Measurements from ENCODE around the gene CORO6. TPM values are rescaled to one million over a fixed set of nuclear protein-coding genes. Genes with fewer than 3 reads are reported as not detected.

Gene CORO6
- total RNA-seq, 1 donor from 2014 or later: 128 TPM

DNA sequence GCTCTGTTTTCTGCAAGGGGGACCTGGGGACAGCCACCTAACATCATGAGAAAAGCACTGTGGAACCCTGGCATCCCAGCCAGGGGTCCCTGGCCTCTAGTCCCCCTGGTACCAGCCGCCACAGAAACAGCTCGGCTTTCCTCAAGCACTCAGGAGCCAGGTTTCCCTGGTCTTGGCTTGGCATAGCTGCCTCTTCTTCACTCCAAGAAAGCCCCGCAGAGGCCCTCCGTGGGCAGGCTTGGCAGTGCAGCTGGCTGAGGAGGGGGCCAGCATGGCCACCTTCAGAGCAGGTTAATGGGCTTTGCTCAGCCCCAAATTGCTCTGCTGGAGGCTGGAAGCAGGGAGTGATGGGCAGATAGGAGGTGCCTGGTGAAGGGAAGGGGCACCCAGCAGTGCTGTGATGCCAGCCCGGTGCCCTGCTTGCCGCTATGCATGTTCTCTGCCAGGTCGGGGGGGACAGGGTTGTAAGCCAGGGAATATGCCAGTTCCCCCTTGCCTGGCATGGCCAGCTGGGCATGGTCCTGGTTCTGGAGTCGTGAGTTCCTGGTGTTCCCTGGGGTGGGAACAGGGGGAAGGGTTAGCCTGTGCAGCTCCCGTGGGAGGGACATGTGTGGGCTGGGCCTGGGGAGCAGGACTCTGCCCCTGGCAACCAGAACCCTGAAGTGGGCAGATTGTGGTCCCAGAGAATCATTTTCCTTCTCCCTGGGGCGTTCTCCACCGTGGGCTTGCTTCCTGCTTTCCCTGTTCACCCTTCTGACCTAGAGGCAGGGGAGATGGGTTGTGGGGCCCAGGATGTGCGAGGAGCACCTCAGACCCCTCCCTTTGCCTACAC lies 26.6 kb downstream of the CORO6 start:
- DNase-seq (ENCODE audit: low spot score): no peak
- intact Hi-C loops (cut with DNase I): no loop called here

DNA sequence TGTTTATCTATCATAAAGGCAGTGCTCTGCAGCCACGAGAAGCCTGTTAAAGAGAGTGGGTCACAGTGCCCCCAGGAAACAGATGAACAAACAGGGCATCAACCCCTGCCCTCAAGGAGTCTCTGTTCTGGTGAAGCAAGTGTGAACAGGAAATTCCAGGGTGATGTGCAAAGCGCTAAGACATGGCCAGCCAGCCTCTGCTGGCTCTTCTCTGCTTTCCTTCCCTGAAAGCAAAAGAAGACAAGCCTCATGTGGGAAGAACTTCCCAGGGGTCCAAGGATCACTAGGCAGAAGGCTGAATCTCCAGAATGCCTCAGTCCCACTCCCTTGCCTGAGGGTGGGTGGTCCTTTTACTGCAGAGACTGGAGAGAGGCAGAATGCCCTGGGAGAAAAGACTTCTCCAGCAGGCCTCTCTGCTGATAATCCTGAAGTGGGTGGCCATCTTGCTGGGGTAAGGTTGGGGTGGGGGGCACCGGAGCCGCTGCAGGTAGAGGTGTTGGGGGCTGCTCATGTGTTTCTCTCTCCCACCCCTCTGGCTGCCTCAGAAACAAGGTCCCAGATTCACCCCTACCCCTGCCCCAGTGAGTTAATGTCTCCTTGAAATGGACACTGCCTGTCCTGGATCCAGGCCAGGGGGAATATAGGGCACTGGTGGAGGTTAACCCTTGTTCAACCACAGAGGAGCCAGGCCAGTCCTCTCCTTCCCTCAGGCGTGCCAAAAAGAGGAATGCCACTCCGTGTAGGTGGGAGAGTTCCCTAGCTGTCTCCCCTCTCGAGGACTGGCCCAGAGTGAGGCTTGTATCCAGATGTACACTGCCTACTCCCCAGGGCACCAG lies 27.4 kb downstream of the CORO6 start:
- intact Hi-C loops (cut with DNase I): no loop called here
- DNase-seq (ENCODE audit: low spot score): no peak

DNA sequence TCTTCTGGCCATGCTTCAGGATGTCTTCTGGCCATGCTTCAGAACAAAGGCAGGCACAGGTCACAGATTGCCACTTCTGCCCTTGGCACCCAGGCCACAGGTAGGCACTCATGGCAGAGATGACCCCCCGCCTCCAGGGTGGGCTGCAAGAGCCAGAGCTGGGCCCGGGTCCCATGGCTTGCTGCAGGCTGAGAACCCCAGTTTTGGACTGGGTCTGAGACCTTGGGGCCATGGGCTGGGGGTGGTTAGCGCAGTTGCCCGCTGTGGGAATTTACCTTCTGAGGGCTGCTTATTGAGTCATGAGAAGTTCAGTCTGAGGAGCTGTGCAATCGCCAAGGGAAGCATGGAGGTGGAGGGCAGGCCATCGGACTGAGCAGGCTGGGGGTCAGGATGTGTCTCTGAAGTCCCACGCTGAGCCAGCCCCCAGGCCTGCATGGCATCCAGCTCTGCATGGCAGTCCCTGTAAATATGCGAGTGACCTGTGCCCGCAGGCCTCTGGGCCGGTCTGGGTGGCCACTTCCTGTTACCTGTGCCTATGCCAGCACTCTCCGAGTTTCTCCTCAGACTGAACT lies 28.1 kb downstream of the CORO6 start:
- no peak for DNase-seq (ENCODE audit: low spot score)
- intact Hi-C loops (cut with DNase I): no loop called here

DNA sequence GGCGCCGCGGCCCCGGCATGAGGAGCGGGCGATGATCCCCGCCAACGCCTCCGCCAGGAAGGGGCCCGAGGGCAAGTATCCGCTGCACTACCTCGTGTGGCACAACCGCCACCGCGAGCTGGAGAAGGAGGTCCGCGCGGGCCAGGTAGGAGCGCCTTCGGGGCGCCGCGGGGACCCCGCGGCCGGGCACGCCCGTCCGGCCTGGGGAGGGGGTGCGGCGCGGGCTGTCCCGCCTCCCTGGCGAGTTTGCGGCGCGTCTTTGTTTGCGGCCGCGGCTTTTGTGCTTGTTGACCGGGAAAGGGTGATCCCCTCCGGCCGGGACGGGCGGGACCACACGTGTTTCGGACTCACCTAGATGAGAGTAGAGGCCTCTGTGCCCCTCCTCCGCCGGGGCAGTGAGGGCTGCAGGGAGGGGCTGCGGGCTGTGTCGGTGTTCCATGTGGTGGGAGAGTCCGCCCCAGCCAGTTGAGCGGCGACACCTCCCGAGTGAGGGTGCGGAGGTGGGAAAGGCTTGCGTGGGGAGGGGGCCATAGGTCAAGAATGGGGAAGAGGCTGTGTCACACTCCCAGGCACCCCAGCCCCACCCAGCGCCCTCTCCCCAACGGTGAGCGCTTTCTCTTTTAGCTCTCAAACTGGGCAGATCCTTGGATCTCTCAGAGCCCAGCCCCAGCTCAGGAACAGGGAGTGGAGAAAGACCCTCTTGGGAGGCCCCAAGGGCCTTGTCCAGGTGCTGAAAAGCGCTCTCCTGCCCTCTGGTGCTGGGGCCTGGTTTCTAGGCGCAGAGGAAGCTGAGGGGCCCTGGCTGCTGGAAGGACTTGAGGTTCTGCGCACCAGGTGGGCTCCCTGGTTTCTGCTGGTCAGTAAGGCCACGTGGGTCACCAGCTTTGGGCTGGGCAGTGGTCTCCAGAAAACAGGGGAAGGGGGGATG lies 28.9 kb downstream of the CORO6 start:
- DNase-seq (ENCODE audit: low spot score): no peak
- intact Hi-C loops (cut with DNase I): no loop called here

DNA sequence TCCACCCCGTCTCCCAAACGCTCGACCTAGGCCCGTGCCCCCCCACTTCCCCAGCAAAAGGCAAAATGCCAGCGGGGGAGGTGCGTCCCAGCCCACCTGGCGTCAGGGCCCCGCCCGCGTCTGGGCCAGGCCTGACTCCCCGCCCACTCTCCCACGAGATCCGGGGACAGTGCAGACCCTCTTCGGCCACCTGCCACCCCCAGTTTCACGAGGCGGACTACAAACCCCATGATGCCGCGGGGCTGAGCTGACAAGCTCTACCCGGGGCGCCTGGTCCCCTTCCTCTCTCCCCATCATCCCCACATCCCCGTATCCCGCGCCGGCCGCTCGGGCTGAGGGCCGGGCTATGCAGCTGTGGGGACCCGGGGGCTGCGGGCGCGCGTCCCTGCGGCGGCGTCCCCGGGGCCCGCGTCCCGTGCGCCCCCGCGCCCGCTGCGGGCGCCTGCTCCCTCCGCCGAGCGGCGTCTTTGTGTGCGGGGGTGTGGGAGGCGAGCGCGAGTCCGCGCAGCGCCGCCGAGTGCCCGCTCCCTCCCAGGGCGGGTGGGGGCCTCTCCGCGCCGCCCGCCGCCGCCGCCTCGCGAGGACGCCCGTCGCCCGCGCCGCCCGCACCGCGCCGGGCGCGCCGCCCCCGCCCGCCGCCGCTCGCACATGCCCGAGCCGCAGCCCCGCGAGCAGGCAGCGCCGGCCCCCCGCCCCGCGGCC lies 29.7 kb downstream of the CORO6 start, which contains the start of gene ANKRD13B:
ANKRD13B (plus strand) TSS at position 283 of the 702 bp plus-strand sequence. CDS start 490 bp downstream, outside the sequence.
- intact Hi-C loops (cut with DNase I): no loop called here
- DNase-seq (ENCODE audit: low spot score): no peak

DNA sequence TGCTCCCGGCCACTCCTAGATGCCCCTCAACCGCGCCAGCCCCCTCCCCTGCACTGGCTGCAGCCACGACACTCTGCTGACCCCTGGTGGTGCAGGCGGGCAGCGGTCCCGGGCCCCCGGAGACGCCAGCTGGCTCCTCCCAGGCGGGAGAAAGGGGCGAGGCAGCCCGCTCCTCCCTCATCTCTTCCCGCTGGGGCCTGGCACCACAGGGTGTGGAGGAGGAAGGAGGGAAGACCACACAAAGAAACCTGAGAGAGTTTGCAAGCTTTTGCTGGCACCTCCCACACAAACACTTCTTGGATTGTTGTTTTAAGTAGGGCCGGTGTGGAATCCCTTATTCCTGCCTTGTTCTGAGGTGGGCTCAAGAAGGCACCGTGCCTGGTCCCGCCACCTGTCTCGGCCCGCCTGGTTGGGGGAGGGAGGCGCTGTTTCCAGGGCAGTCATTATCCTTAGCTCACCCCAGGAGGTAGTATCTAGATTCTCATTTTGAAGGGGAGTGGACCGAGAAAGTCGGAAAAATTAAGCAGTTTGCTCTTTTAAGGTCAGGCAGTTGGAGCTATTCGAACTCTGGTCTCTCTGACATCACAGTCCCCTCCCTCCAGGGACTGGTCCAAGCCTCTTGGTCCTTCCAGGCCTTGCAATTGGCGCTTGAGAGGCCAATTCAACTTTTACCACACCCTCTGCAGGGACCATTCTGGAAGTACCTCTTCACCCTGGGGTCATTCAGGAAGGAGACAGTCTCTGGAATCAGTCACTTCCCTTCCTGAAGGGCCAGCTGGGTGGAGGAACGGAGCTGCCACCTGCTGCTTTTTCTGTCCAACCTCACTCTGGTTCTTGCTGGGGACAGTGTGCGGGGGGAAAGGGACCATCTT lies 30.7 kb downstream of the CORO6 start:
- peak; percentile 93 for DNase-seq (ENCODE audit: low spot score)
- intact Hi-C loops (cut with DNase I): no loop called here

DNA sequence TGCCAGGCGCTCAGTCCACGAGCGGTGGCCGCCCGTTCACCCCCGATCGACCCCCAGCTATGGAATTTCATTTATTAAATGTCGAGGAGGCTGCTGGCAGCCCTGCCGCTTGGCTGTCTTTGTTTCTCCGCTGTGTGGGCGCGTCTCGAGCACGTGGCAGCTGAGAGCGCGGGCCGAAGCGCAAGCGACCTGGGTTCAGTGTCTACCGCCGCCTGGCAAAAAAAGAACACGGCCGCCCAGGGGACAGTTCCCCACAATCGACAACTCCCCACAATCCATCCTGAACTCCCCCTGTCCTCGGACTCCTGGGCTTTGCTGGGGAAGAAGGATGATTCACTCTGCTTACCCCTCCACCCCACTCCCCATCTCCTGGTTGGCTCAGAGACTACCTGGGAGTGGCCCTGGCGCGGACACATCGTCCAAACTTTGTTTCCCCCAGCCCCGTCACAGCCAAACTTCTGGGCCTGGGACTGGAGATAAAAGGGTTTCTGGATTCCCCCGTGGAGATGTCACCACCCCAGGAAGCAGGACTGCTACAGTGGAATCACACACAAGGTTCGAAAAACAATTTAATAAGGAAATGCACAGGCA lies 31.5 kb downstream of the CORO6 start:
- intact Hi-C loops (cut with DNase I): no loop called here
- DNase-seq (ENCODE audit: low spot score): no peak

DNA sequence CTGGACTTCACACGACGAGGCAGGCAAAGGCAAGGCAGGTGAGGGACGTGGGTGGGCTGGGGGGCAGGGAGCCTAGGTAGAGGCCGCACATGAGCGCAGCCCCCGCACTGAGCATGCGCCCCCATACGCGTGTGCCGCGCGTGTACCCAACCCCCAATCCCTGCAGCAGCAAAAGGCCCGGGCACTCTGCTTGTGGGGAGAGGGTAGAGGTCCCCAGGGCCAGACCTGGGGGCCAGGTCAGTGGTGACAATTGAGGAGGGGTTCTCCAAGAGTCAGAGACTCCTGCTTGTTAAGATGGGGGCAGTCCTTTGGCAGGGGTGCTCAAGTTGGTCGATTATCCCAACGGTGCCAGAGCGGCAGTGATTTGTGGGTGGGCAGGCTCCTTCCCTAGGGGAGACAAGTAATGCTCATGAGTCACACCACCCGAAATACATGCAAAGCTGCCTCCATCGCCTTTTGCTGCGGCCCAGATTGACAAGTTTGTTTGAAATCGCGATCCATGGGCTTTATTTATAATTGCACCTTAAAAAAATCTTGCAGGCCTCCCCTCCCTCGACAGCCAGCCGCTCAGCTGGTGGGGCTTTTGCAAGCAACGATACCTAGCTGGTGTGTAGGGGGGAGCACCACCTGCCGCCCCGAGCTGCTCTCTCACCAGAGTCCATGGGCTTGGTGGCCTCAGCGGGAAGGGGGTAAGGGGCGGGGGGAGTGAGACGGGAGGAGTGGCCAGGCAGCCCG lies 32.1 kb downstream of the CORO6 start:
- DNase-seq (ENCODE audit: low spot score): no peak
- intact Hi-C loops (cut with DNase I): no loop called here

DNA sequence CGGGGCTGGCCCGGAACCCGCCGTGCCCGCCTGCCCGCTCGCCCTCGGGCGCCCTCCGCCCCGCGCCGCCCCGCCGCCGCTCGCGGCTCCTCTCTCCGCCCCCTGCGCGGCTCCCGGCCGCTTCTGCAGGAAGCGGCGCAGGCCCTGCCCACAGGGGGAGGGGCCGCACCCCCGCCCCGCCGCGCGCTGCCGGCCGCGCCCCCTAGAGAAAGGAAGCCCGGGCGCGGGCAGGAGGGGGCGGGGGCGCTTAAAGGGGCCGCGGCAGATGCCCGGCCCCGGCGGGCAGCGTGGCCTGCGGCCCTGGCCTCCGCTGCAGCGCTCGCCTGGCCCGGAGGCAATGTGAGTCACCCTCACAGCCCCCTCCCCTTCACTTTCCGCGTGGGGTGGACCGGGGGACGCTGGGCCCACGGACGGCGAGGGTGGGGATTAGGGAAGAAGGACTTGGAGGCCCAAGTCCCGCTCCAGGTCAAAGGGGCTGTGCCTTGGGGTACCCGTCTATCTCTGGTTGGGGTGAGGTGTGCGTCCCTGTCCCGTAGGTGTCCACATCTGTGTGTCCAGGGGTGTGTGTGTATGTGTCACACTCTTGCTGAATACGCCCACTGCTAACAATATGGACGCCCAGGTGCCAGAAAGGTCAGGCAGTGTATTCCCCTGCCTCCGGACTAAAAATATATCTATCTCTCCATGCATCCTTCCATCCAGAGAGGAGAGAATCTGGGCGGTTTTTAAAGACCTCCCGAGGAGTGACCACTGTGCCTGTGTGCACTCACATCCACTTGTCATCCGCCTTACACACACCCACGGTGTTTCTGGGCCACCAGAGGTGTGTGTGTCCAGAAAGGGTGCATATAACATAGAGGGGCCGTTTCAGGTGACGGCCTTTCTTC lies 32.9 kb downstream of the CORO6 start, which contains the start of gene GIT1:
GIT1 (minus strand) TSS at position 125 of the 887 bp plus-strand sequence. CDS start 270 bp downstream, outside the sequence.
- intact Hi-C loops (cut with DNase I): no loop called here
- DNase-seq (ENCODE audit: low spot score): peak; percentile 92

DNA sequence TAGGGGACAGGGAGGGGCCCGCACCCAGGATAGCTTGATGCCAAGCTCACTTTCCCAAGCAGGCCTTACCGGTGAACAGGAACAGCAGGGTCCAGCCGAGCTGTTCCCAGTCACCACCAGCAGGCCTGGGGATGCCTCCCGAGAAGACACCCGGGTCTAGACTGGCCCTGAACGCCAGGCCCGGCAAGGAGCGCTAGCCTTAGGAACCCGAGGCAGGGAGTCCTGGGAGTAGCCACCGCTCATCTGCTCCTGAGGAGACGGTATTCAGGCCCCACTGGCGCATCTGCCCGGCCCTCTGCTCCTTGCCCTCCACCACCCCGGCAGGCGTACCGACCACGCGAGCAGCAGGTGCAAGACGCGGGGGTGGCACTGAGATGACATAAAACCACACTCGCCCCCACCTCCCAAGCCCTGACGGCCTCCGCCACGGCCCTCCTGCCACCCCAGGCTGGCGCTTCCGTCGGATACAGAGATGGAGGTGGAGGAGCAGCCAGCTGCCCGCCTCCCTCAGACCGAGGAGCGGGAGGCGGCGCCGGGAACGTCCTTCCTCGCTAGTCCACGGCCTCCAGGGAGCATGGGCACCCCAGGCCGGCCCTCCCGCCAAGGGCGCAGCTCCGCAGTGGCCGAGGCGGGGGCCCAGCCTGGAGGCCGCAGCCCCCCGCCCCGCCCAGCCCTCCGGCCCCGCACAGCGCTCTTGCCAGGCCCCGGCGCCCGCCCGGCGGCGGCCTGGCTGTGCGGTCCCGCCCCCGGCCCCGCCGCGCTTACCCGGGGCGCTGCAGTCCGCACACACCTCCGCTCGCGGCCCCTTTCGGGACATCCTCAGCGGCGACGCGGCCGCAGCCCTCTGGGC lies 33.9 kb downstream of the CORO6 start:
- no peak for DNase-seq (ENCODE audit: low spot score)
- intact Hi-C loops (cut with DNase I): no loop called here

DNA sequence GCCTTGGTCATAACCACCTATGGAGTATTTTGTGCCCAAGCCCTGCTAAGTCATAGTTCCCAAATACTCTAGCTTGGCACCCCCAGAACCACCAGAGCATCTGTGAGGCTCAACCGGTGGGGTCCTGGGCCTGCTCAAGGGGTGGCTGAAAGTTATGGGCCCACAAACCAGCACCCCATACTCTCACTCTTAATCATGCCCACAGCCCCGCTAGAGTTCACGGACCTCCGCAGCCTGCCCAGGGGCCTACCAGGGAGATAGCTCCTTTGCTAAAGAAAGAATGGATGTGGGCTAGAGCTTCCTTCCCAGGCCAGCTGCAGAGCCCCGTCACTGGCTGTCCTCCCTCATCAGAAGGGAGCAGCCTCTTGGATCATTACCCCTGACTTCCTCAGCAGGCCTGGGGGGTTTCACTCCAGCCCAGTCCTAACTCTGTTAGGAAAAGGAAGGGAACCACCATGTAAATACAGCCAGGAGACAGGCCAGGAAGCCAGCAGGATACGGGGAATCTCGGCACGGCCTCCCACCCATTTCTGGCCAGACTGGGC lies 34.6 kb downstream of the CORO6 start:
- intact Hi-C loops (cut with DNase I): no loop called here
- DNase-seq (ENCODE audit: low spot score): no peak

DNA sequence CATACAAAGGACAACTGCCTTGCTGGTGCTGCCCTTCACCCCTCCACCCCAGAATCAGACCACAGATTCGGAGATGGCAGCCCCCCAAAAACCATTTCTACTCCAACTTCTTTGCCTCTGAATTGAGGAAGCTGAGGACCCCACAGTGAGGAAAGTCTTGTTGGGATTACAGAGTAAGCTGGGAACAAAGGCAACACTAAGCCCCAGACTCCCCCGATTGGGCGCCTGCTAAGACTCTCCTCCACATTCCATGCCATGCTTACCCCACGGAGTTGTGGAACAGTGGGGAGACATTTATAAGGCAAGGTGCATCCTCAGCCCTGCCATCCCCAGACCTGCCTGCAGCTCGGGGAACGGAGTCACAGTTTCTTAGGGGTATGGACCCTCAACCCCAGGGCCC lies 35.1 kb downstream of the CORO6 start:
- DNase-seq (ENCODE audit: low spot score): no peak
- intact Hi-C loops (cut with DNase I): no loop called here

DNA sequence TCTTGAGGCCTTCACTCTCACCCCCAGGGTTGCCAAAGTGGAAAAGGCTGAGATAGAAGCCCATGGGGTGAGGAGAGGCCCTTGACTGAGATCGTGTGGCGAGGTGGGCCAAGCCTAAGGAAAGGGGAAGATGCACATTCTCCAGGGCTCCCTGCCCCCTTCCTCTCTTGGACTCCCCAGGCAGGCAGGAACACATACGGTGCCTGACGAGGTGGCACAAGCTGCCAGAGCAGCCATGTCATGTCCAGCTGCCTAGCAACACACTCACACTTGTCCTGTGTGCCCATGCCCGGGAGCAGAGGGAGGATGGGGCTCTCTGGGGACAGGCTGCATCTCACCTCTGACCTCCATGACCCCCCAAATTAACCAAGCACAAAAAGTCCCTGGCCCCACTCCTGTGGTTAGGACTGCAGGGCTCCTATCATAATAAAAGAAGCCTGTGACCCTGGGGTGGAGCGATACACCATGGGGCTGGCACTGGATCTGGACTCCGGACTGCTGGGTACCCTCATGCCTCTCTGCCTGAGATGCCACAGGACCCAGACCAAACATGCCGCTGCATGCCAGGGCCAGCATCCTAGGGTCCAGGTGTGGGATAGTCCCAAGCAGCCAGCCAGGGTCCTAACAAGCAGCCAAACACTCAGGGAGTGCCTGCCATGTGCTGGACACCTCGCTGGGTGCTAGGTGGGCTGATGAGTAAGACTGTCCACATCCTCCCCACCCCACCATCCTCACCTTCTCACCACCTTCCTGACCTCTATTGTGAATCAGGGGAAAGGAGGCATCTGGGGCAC lies 35.8 kb downstream of the CORO6 start:
- intact Hi-C loops (cut with DNase I): no loop called here

More for the DNA sequence above, 35.8 kb downstream of the CORO6 start:
- no peak for DNase-seq (ENCODE audit: low spot score)
